NCI-H774 (cell line): ENCODE data around the gene CEP152.
"Not testable (repeated sequence)": the region's sequence is repeated elsewhere in the genome, so short reads cannot be mapped to it uniquely, and the experiment has no call there.

Experiments
- DNase-seq: peaks from one replicate; lab custom pipeline; 2025; lab: John Stamatoyannopoulos, UW

The CEP152 gene

GRCh38 chr15:48810414-48811324, at the start of gene CEP152:
Gene CEP152 (minus strand): TSS chr15:48811069. CDS start chr15:48805649, 5,420 bp downstream.
- DNase-seq: peak; percentile 99

GRCh38 chr15:48859426-48859825, 48.6 kb upstream of the CEP152 start:
- no peak for DNase-seq

- DNase-seq: no peak
Observed at GRCh38 chr15:48858401-48858800, 47.5 kb upstream of the CEP152 start.

GRCh38 chr15:48856942-48857341, 46.1 kb upstream of the CEP152 start:
- no peak for DNase-seq

- no peak for DNase-seq
Observed at GRCh38 chr15:48855501-48856440, 44.9 kb upstream of the CEP152 start.

GRCh38 chr15:48854434-48854833, 43.6 kb upstream of the CEP152 start:
- not testable (repeated sequence) for DNase-seq

GRCh38 chr15:48851956-48852355, 41.1 kb upstream of the CEP152 start:
- DNase-seq: no peak

GRCh38 chr15:48850648-48851047, 39.8 kb upstream of the CEP152 start:
- DNase-seq: no peak

- DNase-seq: no peak
Observed at GRCh38 chr15:48845123-48845522, 34.3 kb upstream of the CEP152 start.

- no peak for DNase-seq
Observed at GRCh38 chr15:48842501-48842900, 31.6 kb upstream of the CEP152 start.

GRCh38 chr15:48834756-48835155, 23.9 kb upstream of the CEP152 start:
- no peak for DNase-seq

- no peak for DNase-seq
Observed at GRCh38 chr15:48833526-48834239, 22.8 kb upstream of the CEP152 start.

GRCh38 chr15:48832648-48833047, 21.8 kb upstream of the CEP152 start:
- DNase-seq: no peak

GRCh38 chr15:48828906-48829305, 18.0 kb upstream of the CEP152 start:
- DNase-seq: no peak

- DNase-seq: no peak
Observed at GRCh38 chr15:48828471-48828870, 17.6 kb upstream of the CEP152 start.

- DNase-seq: peak; percentile 6
Observed at GRCh38 chr15:48825075-48825474, 14.2 kb upstream of the CEP152 start.

- no peak for DNase-seq
Observed at GRCh38 chr15:48823706-48824105, 12.8 kb upstream of the CEP152 start.

- DNase-seq: no peak
Observed at GRCh38 chr15:48823237-48823636, 12.4 kb upstream of the CEP152 start.

- DNase-seq: no peak
Observed at GRCh38 chr15:48814286-48814685, 3.4 kb upstream of the CEP152 start.

GRCh38 chr15:48811325-48811958, 573 bp upstream of the CEP152 start:
- no peak for DNase-seq

- no peak for DNase-seq
Observed at GRCh38 chr15:48806151-48806550, 4.7 kb downstream of the CEP152 start.

GRCh38 chr15:48805591-48805990, 5.3 kb downstream of the CEP152 start:
- DNase-seq: no peak
